SK-N-MC (cell line): ENCODE measurements around the gene MSH3.
"Not testable (repeated sequence)": the region's sequence is repeated elsewhere in the genome, so short reads cannot be mapped to it uniquely, and the experiment has no call there.

Source experiments
- EZH2 ChIP-seq: fragments of 200-600 bp; sonication (generic); IDR thresholded peaks from one replicate; pipeline ENCODE4 v1.6.1; 2017; ENCODE audit warnings: antibody characterized with exemption
- POLR2AphosphoS5 ChIP-seq: IDR thresholded peaks from 2 replicates; pipeline ENCODE4 v1.6.1; 2012; ENCODE audit warnings: mild to moderate bottlenecking, low read depth, low read length, borderline replicate concordance

DNA sequence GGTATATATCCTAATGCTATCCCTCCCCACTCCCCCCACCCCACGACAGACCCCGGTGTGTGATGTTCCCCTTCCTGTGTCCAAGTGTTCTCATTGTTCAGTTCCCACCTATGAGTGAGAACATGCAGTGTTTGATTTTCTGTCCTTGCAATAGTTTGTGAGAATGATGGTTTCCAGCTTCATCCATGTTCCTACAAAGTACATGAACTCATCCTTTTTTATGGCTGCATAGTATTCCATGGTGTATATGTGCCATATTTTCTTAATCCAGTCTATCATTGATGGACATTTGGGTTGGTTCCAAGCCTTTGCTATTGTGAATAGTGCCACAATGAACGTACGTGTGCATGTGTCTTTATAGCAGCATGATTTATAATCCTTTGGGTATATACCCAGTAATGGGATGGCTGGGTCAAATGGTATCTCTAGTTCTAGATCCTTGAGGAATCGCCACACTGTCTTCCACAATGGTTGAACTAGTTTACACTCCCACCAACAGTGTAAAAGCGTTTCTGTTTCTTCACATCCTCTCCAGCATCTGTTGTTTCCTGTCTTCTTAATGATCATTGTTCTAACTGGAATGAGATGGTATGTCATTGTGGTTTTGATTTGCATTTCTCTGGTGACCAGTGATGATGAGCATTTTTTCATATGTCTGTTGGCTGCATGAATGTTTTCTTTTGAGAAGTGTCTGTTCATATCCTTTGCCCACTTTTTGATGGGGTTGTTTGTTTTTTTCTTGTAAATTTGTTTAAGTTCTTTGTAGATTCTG lies 186.8 kb downstream of the MSH3 start:
- not testable (repeated sequence) for TF ChIP-seq POLR2AphosphoS5, EZH2
